ENCODE results near the gene MAP3K21. TPM values are rescaled to one million over a fixed set of nuclear protein-coding genes. Genes with fewer than 3 reads are reported as not detected.

Gene MAP3K21
- total RNA-seq, 1 donor from 2014 or later: 0.11 TPM

DNA sequence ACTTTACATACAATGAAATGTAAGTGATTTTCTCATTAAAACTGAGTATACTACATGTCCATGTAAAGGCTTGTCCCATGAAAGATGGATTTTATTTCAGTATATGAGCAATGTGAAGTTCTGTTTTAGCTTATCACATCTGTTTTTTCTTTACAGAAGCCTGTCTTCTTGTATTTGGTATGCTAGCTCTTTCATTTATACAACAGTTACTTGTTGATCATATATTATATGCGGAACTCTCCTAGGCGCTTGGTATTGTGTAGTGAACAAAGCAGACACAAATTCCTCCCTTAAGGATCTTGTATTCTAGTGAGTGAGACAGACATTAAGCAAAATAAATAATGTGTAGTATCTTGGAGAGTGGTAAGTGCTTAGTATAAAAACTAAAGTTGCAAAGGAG is 10.6 kb downstream of the MAP3K21 start:
- DNase-seq (ENCODE audit: extremely low spot score, unreplicated experiment): no peak
- peaks cover 50% of the 10 kb centered on the region for H3K27me3 Mint-ChIP-seq (ENCODE audit: unreplicated experiment)
- no peaks in the 10 kb centered on the region for H3K36me3 Mint-ChIP-seq (ENCODE audit: unreplicated experiment)
- H3K4me3 Mint-ChIP-seq (ENCODE audit: unreplicated experiment): no peak overlapping the region
- H3K4me1 Mint-ChIP-seq (ENCODE audit: unreplicated experiment): no peaks in the 10 kb centered on the region
- no peaks in the 10 kb centered on the region for H3K9me3 Mint-ChIP-seq (ENCODE audit: unreplicated experiment)
- no peak overlapping the region for H3K27ac Mint-ChIP-seq (ENCODE audit: unreplicated experiment)
- TF ChIP-seq, protein P1, sequence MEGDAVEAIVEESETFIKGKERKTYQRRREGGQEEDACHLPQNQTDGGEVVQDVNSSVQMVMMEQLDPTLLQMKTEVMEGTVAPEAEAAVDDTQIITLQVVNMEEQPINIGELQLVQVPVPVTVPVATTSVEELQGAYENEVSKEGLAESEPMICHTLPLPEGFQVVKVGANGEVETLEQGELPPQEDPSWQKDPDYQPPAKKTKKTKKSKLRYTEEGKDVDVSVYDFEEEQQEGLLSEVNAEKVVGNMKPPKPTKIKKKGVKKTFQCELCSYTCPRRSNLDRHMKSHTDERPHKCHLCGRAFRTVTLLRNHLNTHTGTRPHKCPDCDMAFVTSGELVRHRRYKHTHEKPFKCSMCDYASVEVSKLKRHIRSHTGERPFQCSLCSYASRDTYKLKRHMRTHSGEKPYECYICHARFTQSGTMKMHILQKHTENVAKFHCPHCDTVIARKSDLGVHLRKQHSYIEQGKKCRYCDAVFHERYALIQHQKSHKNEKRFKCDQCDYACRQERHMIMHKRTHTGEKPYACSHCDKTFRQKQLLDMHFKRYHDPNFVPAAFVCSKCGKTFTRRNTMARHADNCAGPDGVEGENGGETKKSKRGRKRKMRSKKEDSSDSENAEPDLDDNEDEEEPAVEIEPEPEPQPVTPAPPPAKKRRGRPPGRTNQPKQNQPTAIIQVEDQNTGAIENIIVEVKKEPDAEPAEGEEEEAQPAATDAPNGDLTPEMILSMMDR (IDR thresholded peaks at IDR 0.05): no peak

DNA sequence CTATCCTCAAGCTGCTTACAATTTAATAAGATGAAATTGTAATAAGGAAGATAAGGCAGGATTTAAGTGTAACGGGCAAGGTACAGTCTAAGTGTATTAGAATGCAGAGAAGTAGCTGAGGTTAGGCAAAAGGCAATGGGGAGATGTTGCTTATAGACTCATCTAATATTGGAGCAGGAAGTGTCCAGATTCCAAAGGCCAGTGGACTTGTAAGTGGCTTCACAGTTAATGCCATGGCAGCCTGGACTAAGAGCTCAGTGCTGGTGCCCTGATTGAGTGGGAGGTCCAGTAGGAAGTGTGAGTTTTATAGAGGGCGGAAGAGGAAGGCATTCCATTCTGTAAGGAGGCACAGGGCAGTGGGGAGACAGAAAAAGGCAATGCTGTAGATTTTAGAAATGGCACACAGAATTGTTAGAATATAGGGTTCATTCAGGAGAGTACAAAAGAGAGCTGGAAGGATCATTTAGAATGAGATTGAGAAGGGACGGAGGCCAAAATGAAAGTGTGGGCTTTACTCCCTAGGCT is 12.6 kb downstream of the MAP3K21 start:
- Mint-ChIP-seq H3K27me3 (ENCODE audit: unreplicated experiment) (peaks cover 42% of the 10 kb centered on the region), H3K36me3 (ENCODE audit: unreplicated experiment) (no peaks in the 10 kb centered on the region), H3K27ac (ENCODE audit: unreplicated experiment) (no peak overlapping the region), H3K4me1 (ENCODE audit: unreplicated experiment) (no peaks in the 10 kb centered on the region), H3K9me3 (ENCODE audit: unreplicated experiment) (no peaks in the 10 kb centered on the region), H3K4me3 (ENCODE audit: unreplicated experiment) (no peak overlapping the region)
- TF ChIP-seq, protein P1 (IDR thresholded peaks at IDR 0.05): no peak
- DNase-seq (ENCODE audit: extremely low spot score, unreplicated experiment): no peak

DNA sequence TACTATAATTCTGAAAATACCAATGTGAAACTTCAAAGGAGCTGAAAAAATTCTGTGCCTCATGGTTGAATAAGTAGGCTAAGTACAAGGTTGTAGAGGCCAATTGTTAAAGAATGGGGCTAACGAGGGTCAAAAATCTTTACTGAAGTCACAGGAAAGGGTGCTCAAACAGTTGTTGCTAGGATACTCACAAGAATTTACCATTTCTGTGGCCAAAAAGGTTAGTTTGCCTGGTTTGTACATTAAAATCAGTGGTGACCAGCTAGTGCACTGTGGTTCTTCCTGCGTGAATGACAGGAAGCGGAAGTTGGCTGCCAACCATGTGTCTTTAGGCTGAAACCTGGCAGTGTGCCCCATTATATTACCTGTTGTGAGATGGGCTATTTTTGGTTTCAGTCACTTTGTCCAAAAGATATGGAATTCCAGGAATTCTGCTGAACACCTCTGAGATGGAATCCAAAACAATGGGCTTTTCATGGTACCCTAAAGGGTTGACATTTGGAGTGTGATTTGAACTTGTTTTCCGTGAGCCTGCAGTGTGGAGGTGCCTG is 13.5 kb downstream of the MAP3K21 start:
- H3K4me3 Mint-ChIP-seq (ENCODE audit: unreplicated experiment): no peak overlapping the region
- no peaks in the 10 kb centered on the region for H3K9me3 Mint-ChIP-seq (ENCODE audit: unreplicated experiment)
- H3K4me1 Mint-ChIP-seq (ENCODE audit: unreplicated experiment): no peaks in the 10 kb centered on the region
- no peak overlapping the region for H3K27ac Mint-ChIP-seq (ENCODE audit: unreplicated experiment)
- peaks cover 42% of the 10 kb centered on the region for H3K27me3 Mint-ChIP-seq (ENCODE audit: unreplicated experiment)
- TF ChIP-seq, protein P1 (IDR thresholded peaks at IDR 0.05): no peak
- no peak for DNase-seq (ENCODE audit: extremely low spot score, unreplicated experiment)
- H3K36me3 Mint-ChIP-seq (ENCODE audit: unreplicated experiment): no peaks in the 10 kb centered on the region

DNA sequence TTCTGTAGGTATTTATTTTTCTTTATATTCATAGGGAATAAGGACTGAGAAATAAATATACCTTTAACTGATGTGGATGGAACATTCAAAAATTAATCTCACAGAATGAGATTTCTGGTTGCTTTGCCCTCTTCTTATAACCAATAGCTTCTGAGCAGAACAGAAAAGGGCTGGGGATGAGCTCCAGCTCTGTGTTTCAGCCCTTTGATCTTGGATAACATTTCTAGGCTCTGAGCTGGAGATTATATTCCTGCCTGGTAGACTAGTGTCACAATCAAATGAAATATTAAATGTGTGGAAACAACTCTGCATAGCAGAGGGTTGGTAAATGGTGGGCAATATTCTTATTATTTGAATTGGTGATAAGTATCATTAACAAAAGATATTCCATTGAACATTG is 14.6 kb downstream of the MAP3K21 start:
- no peak for DNase-seq (ENCODE audit: extremely low spot score, unreplicated experiment)
- no peaks in the 10 kb centered on the region for H3K36me3 Mint-ChIP-seq (ENCODE audit: unreplicated experiment)
- H3K27ac Mint-ChIP-seq (ENCODE audit: unreplicated experiment): no peak overlapping the region

DNA sequence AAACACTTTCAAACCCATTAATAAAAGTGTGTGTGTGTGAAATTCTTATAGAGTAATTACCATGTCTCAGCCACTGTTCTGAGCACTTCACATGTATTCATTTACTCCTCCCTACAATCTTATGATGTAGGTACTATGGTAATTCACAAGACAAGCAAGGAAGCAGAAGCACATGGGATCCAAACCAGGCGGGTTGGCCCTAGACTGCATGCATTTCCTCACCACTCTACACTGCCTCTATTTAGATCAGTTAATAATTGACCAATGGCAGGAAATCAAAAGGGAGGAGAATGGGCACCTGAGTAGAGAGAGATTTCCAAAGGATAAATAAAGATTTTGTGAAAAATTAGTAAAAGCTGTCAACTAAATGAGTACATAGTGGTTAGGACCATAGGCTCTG is 15.7 kb downstream of the MAP3K21 start:
- Mint-ChIP-seq H3K4me1 (ENCODE audit: unreplicated experiment) (no peaks in the 10 kb centered on the region), H3K36me3 (ENCODE audit: unreplicated experiment) (no peaks in the 10 kb centered on the region)
- DNase-seq (ENCODE audit: extremely low spot score, unreplicated experiment): no peak

More for the DNA sequence above, 14.6 kb downstream of the MAP3K21 start:
- H3K27me3 Mint-ChIP-seq (ENCODE audit: unreplicated experiment): peaks cover 36% of the 10 kb centered on the region
- H3K4me3 Mint-ChIP-seq (ENCODE audit: unreplicated experiment): no peak overlapping the region
- TF ChIP-seq, protein P1 (IDR thresholded peaks at IDR 0.05): no peak
- no peaks in the 10 kb centered on the region for H3K4me1 Mint-ChIP-seq (ENCODE audit: unreplicated experiment)
- H3K9me3 Mint-ChIP-seq (ENCODE audit: unreplicated experiment): no peaks in the 10 kb centered on the region

More for the DNA sequence above, 15.7 kb downstream of the MAP3K21 start:
- no peak overlapping the region for H3K4me3 Mint-ChIP-seq (ENCODE audit: unreplicated experiment)
- H3K27me3 Mint-ChIP-seq (ENCODE audit: unreplicated experiment): peaks cover 31% of the 10 kb centered on the region
- no peak overlapping the region for H3K27ac Mint-ChIP-seq (ENCODE audit: unreplicated experiment)
- TF ChIP-seq, protein P1 (IDR thresholded peaks at IDR 0.05): no peak
- no peaks in the 10 kb centered on the region for H3K9me3 Mint-ChIP-seq (ENCODE audit: unreplicated experiment)
